Glomerular visceral epithelial cell (primary cell): ENCODE data around the gene EPM2AIP1.
"Not testable (repeated sequence)": the region's sequence is repeated elsewhere in the genome, so short reads cannot be mapped to it uniquely, and the experiment has no call there.

Experiments
- DNase-seq: peaks from one replicate; pipeline ENCODE4 v3.0.0-alpha.2; 2016; ENCODE audit errors: extremely low spot score

Gene EPM2AIP1

DNA sequence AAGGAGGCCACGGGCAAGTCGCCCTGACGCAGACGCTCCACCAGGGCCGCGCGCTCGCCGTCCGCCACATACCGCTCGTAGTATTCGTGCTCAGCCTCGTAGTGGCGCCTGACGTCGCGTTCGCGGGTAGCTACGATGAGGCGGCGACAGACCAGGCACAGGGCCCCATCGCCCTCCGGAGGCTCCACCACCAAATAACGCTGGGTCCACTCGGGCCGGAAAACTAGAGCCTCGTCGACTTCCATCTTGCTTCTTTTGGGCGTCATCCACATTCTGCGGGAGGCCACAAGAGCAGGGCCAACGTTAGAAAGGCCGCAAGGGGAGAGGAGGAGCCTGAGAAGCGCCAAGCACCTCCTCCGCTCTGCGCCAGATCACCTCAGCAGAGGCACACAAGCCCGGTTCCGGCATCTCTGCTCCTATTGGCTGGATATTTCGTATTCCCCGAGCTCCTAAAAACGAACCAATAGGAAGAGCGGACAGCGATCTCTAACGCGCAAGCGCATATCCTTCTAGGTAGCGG, at the start of gene EPM2AIP1:
EPM2AIP1 (minus strand) TSS at position 326 of the 520 bp plus-strand sequence; CDS start at position 272, 54 bp downstream.
- no peak for DNase-seq

DNA sequence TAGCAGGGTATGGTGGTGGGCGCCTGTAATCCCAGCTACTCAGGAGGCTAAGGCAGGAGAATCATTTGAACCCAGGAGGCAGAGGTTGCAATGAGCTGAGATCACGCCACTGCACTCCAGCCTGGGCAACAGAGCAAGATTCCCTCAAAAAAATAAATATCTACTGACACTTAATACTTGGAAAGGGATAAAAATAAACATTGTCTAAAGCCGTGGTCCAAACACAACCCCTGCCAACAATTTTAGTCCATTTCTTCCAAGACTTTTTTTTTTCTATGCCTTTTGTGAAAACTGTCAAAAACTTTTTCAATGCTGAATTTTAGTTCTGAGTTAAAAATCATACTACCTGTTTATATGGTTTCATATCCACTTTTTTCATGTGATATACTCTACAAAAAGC, 49.8 kb upstream of the EPM2AIP1 start:
- DNase-seq = not testable (repeated sequence)

DNA sequence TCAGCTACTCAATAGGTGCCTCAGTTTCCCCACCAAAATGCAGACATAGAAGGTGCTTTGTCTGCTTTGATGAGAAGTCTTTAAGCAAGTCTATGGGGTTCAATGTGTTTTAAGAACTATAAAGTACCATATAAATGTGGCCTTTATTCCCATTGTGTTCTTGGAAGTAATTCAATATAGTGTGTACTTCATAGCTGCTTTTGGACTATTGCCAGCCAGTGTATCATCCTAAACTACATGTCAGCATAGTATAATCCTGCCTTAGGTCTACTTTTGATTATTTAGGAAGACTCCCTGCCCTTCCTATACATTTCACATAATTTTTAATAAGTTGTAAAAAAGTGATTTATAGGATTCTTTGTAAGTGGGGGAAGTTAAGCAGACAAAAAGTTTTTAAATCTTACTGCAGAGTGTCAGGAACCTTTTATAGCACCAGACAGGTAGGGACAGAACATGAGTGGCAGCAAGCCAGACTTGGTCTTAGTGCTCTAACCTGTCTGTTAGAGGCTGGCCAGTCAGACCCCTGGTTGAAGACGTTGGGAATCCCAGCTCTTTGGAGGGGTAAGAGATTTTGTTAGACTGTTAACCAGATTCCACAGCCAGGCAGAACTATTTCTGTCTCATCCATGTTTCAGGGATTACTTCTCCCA, 48.7 kb upstream of the EPM2AIP1 start:
- DNase-seq = no peak

DNA sequence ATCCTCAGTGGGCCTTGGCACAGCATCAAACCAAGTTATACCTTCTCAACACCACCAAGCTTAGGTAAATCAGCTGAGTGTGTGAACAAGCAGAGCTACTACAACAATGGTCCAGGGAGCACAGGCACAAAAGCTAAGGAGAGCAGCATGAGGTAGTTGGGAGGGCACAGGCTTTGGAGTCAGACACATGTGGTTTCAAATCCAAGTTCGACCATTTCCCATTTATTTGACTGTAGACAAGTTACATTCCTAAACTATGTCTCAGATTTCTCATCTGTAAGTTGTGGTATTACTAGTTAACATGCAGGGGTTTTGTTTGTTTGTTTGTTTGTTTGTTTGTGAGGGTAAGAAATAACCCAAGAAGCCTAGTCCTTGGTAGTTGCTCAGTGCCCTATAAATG, 47.3 kb upstream of the EPM2AIP1 start:
- no peak for DNase-seq

DNA sequence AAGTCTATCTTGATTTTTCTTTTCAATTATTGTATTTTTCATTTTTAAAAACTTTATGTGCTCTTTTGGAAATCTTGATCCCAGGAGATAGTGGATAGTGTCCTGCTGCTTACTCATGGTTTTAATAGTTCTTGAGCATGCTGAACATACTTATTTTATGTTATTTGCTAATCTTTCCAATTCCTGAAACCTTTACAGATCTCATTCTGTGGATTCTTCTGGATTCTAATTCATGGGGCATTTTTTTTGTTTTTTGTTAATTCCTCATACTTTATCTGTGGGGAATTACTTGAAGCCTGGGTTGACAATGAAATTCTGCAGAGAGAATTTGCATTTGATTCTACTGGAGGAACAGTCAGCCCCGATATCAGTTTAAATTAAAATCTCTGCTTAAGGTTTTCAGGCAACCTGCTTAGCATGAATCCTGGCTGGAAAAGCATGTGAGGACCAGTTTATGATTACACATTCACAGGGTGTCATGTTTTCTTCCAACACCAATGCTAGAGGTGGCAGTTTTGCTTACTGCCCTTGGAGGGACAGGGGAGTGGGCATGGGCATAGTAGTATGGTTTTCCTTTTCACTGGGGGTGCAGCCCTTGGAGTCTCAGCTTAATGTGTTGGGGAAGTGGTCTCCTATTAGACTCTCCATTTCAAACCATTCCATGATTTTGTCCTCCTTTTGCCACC, 46.4 kb upstream of the EPM2AIP1 start:
- no peak for DNase-seq

DNA sequence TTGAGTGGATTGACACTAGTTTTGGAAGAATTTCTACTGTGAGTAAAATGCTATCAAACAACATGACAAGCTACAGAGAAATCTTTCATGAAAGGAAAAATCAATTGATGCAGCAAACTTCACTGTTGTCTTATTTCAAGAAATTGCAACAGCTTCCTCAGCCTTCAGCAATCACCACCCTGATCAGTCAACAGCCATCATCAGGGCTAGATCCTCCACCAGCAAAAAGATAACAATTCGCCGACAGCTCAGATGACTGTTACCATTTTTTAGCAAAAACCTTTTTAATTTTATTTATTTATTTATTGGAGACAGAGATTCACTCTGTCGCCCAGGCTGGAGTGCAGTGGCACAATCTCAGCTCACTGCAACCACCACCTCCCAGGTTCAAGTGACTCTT, 44.4 kb upstream of the EPM2AIP1 start:
- no peak for DNase-seq

DNA sequence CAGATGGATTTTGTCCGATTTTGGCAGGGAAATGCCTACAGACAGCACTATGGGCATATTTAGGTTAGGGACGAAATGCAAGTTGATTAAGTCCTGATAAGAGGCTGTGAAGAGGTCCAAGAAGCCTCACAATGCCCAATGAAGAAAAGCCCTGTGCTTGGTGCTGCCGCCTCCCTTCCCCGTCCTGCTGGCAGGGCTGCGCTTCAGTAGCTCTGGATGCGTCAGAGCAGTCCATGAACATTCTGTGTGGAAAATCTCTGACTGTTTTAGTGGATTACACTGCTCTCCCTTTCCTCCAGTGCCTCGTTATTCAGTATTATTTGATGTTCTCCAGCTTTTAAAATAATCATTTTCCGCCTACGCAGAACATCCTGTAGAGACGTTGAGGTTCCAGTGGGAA, 40.0 kb upstream of the EPM2AIP1 start:
- no peak for DNase-seq

DNA sequence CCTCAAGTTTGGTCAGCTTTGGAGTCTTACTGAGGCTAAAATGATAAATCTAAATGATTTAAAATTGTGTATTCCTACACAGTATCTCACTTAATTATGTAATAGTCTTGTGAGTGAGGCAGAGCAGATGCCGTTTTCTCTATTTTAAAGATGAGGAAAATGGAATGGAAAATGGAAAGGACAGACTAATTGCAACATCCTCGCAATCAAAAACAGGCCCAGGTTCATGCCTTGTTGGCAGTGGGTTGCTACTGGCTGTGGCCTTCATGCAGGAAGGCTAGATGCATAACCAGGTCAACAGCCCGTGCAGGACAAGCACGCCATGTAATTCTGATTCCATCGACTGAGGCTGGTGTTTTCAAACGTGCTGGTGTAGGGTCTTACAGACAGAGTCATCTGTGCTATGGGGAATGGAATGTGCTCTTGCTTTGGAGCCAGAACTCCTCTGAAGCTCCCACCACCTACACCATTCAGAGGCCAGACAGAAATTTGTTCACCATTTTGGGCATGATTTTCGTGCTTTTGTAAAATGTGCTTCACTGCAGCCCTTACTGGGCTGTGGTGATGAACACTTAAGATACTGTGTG, 38.3 kb upstream of the EPM2AIP1 start:
- DNase-seq = no peak

DNA sequence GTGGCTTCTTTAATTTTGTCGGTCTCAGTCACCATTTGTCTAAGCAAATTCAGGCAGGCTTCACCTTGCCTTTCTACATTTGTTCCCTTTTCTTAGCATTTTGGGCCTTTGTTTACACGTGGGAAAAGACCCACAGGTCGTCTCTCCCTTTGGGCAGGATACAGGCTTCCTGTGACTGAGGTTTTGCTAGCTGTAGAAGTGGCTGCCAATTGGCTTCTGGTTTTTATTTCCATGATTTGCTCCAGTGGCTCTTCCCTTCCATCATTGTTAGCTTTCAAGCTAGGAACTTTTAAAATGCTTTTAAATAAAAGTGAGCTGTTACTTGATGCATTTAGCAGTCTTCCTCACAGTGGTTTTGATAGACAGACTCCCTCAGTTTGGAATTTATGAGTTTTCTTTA, 37.7 kb upstream of the EPM2AIP1 start:
- DNase-seq = no peak

DNA sequence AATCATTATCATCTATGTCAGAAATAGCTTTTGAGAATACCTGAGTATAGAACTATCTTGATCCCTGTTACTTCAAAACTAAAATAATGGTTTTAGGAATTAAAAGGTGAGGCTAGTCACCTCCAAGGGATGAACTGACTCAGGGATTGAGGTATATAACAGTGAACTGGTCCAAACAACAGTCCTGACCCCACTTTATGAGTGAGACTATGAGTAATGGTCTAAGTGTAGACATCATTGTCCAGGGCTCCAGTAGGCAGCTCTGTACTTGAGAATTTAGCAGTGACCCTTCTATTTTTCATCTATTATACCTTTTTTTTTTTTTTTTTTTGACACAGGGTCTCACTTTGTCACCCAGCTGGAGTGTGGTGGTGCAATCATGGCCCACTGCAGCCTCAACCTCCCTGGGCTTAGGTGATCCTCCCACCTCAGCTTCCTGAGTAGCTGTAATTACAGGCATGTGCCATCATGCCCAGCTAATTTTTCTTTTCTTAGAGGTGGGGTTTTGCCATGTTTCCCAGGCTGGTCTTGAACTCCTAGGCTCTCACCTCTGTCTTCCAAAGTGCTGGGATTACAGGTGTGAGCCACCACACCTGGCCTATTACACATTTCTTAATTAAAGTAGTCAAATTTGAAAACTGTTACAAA, 36.7 kb upstream of the EPM2AIP1 start:
- DNase-seq = no peak

DNA sequence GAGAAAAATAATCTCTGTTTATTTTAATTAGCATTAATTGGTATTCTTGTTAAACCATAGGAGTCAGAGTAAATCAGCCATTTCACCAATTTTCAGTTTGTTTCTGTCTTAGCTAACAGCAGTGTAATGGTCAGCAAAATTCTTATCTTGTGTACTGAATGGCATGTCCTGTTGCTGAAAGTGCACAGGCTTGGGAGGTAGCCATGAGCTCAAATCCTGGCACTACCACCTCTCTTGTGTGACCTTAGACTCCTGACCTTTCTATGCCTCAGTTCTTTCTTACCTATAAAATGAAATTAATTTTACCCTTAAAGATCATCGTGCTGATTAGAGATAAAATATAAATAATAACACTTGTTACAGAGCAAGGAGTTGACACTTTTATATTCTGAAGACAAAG, 36.2 kb upstream of the EPM2AIP1 start:
- no peak for DNase-seq

DNA sequence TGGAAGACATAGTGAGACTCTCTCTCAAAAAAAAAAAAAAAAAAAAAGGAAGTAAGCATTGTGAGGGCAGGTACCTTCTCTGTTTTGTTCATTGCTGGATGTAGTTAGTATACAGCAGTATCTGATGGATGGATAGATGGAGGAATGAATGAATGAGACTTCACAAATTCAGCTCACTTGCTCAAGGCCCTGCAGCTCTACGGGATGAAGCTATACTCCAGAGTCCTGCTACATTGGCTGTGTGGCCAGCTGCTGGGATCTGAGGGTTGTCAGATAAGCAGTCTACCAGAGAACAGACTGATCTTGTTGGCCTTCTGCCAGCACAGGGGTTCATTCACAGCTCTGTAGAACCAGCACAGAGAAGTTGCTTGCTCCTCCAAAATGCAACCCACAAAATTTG, 35.4 kb upstream of the EPM2AIP1 start:
- no peak for DNase-seq

DNA sequence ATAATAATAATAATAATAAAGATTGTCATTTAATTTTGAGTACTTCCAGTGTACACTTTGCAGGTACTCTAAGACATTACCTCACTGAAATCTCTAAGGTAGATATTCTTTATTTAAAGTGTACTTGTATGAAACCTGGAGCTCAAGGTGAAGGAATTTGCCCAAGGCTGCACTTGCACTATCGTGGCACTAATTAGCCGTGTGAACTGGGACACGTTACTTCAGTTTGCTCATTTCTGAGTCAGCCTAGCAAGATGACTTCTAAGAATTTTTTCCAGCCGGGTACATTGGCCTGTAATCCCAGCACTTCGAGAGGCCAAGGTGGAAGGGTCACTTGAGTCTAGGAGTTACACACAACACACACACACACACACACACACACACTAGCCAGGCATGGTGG, 33.9 kb upstream of the EPM2AIP1 start:
- DNase-seq = no peak

DNA sequence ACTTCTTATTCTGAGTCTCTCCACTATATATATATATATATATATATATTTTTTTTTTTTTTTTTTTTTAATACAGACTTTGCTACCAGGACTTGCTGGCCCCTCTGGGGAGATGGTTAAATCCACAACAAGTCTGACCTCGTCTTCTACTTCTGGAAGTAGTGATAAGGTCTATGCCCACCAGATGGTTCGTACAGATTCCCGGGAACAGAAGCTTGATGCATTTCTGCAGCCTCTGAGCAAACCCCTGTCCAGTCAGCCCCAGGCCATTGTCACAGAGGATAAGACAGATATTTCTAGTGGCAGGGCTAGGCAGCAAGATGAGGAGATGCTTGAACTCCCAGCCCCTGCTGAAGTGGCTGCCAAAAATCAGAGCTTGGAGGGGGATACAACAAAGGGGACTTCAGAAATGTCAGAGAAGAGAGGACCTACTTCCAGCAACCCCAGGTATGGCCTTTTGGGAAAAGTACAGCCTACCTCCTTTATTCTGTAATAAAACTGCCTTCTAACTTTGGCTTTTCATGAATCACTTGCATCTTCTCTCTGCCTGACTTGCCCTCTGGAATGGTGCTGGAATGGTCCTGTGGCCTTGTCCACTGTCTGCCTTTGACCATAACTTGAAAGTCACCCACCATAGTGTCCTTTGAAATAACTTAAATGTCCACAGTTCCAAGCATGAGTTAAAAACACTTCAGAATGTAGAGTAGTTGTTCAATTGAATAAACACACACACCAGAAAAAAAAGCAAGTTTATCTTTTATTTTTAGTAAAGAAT, 32.8 kb upstream of the EPM2AIP1 start:
- no peak for DNase-seq

DNA sequence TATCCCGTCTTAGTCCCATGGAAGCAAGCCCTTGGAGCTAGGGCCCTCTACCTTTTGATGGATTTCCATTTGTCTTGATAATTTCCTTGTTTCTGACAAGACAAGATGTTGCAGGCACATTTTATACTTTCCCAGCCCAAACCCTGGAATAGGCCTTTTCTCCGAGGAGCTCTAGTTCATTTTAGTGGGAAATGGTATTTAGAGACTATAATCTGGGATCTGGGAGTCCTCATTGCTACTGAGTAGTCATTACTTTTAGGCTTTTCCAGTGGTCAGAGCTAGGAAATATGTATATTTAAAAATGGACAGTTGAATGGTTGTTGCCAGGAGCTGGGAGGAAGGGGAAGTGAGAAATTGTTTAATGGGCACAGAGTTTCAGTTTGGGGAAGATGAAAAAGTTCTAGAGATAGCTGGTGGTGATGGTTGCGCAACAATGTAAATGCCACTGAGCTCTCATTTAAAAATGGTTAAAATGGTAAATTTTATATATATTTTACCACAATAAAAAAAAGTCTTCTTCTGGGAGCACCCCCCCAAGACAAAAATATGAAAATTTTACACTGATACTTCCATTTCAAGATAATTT, 32.0 kb upstream of the EPM2AIP1 start:
- no peak for DNase-seq

DNA sequence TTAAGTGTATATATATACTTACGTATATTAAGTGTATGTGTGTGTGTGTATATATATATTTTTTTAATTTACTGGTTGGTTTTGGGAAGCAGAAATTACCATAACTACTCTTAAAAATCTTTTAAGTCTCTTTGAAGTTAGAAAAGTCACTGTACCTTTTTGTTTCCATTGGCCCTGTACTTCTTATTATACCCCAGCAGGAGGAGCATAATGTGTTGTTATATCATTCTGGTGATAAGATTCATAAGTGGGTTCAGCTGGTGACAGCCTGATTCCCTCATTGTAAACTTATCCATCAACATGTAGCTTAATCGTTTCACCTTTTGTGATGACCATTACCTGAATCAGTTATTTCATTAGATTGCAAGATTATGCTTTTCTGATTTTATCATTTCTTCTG, 31.2 kb upstream of the EPM2AIP1 start:
- DNase-seq = peak; percentile 7

DNA sequence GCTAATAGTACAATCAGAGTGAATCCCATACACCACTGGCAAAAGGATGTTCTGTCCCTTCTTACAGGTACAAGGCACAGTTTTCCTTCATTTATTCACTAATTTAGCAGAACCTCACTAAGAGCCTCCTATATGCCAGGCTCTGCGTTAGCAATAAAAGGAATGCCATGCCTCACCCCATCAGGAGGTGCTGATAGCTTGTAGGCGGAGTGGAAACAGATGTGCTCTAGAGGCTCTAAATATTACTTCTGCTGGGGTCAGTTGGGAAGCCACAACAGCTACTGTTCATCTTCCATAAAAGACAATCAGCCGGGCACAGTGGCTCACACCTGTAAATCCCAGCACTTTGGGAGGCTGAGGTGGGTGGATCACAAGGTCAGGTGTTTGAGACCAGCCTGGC, 24.8 kb upstream of the EPM2AIP1 start:
- no peak for DNase-seq

DNA sequence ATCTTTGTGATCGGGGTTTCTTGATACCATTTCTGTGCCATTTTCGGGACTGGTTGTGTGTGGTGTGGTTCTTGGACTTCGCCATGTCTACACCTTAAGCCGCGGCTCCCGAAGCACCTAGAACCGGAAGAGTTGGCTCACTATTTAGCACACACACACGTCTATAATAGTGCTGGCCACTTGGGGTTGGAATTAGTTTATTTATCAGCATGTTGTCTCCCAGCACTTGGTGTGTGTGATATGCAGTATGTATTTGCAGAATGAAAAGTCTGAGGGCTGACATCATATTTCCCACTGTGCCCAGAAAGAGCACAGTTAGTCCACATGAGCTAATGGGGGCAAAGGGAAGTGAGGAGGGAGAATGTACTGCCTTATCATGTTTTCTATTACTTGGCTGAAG, 24.0 kb upstream of the EPM2AIP1 start:
- no peak for DNase-seq

DNA sequence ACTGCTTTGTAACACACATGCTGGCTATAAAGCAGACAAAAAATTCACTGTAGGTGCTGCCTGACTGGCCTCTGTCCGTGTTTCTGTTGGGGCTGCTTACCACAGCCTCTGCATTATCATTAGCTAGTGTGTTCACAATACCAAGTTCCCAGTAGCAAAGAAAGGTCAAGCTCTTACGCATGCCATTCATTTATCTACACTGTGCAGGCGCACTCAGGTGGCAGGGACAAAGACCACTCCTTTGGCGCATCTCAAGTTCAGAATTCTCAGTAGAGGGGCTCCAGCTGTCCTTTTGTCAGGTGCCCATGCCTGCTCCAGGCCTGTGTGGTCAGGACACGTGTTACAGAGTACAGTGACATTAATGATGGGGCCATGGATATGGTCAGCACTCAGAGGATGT, 22.7 kb upstream of the EPM2AIP1 start:
- DNase-seq = no peak

DNA sequence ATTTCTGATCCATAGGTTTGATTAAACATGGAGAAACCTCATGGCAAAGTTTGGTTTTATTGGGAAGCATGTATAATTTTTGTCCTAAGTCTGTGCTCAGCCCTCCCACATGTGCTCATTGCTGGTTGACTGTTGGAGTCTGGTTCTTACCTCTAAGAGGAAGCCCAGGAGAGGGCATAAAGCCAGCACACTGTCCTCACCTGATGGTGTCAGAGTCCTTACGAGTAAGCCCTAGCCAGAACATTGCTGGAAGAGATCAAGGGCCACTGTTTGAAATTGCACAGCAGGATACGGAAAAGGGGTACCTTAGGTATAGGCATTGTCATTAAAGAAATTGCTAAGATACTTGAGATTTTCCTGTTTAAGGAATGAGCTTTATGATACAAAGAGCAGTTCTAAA, 21.7 kb upstream of the EPM2AIP1 start:
- no peak for DNase-seq
